Measurements from ENCODE around the gene ENTPD6.

GRCh38 chr20:25198663-25199383, 3.3 kb downstream of the ENTPD6 start:
- no peak for TF ChIP-seq CTCF (IDR thresholded peaks at IDR 0.05)
- TF ChIP-seq POLR2A (IDR thresholded peaks at IDR 0.05): no peak

Data from right lobe of liver (tissue), 4 donors.